ENCODE measurements around the gene C15orf39. TPM values are rescaled to one million over a fixed set of nuclear protein-coding genes. Genes with fewer than 3 reads are reported as not detected.

Gene C15orf39
- polyA plus RNA-seq, 3 donors, result 8.9 to 80.7 (median 18.2) TPM

GRCh38 chr15:75193272-75193671 lies 8.4 kb upstream of the C15orf39 start:
- H3K4me1 Mint-ChIP-seq, result peaks cover 24% of the 10 kb centered on the region
- peaks cover 0 to 11% of the 10 kb centered on the region in 2 donors for H3K9me3 ChIP-seq (replicated peaks in 1 of 2; ENCODE audit: control insufficient read depth in 1 of 2, insufficient read depth in 1 of 2, low read length in 2 of 2)
- DNase-seq, result no peak
- WGBS (ENCODE audit: insufficient coverage), result no CpG with 5 or more reads among the region's 3 CpGs
- H3K27ac Mint-ChIP-seq, result no peak overlapping the region
- H3K9ac ChIP-seq (ENCODE audit: insufficient read depth, low read length, poor library complexity, severe bottlenecking), result no peak overlapping the region
- no peaks in the 10 kb centered on the region for H3K79me2 ChIP-seq (ENCODE audit: insufficient read depth, low read length)
- no peak overlapping the region for H3K4me2 ChIP-seq (replicated peaks; ENCODE audit: extremely low read depth, low read length, poor library complexity, severe bottlenecking)
- no peak overlapping the region for H3K4me3 ChIP-seq (replicated peaks in 1 of 3; ENCODE audit: low read depth in 2 of 3, low read length in 3 of 3)
- no peaks in the 10 kb centered on the region for H3K36me3 ChIP-seq (replicated peaks in 1 of 2; ENCODE audit: control insufficient read depth in 1 of 2, insufficient read depth in 2 of 2, low read length in 2 of 2)
- TF ChIP-seq CTCF (IDR thresholded peaks at IDR 0.05), result no peak
- peaks cover 3 to 16% (median 11%) of the 10 kb centered on the region in 7 donors for H3K9me3 Mint-ChIP-seq
- H3K4me1 ChIP-seq (ENCODE audit: control insufficient read depth in 1 of 2, insufficient read depth in 2 of 2, low read length in 2 of 2), result peaks cover 20 to 32% of the 10 kb centered on the region in 2 donors
- no peak overlapping the region for H3K4me3 Mint-ChIP-seq
- H3K27ac ChIP-seq (ENCODE audit: low read depth in 1 of 2, low read length in 2 of 2), result no peak overlapping the region
- no peaks in the 10 kb centered on the region for H4K20me1 ChIP-seq (ENCODE audit: insufficient read depth, low read length)
- intact Hi-C loops (cut with micrococcal nuclease), result no loop called here
- peaks cover 0 to 7% of the 10 kb centered on the region in 2 donors for H3K27me3 ChIP-seq (ENCODE audit: control insufficient read depth in 2 of 2, insufficient read depth in 2 of 2, low read length in 2 of 2)
- peaks cover 9 to 23% (median 18%) of the 10 kb centered on the region in 3 donors for H3K27me3 Mint-ChIP-seq (ENCODE audit: low read depth in 3 of 3)
- H3K36me3 Mint-ChIP-seq, result peaks cover 0 to 4% of the 10 kb centered on the region in 2 donors
- no peak overlapping the region for H2AFZ ChIP-seq (ENCODE audit: insufficient read depth, low read depth, low read length, poor library complexity, severe bottlenecking)

GRCh38 chr15:75193976-75194375 lies 7.7 kb upstream of the C15orf39 start:
- no peak overlapping the region for H3K27ac Mint-ChIP-seq
- no peak overlapping the region for H3K27ac ChIP-seq (ENCODE audit: low read depth in 1 of 2, low read length in 2 of 2)
- H3K4me2 ChIP-seq (replicated peaks; ENCODE audit: extremely low read depth, low read length, poor library complexity, severe bottlenecking), result no peak overlapping the region
- H3K27me3 Mint-ChIP-seq (ENCODE audit: low read depth in 3 of 3), result peaks cover 9 to 23% (median 20%) of the 10 kb centered on the region in 3 donors
- no peak for TF ChIP-seq CTCF (IDR thresholded peaks at IDR 0.05)
- H3K36me3 ChIP-seq (replicated peaks in 1 of 2; ENCODE audit: control insufficient read depth in 1 of 2, insufficient read depth in 2 of 2, low read length in 2 of 2), result no peaks in the 10 kb centered on the region
- peaks cover 0 to 11% of the 10 kb centered on the region in 2 donors for H3K9me3 ChIP-seq (replicated peaks in 1 of 2; ENCODE audit: control insufficient read depth in 1 of 2, insufficient read depth in 1 of 2, low read length in 2 of 2)
- no peak overlapping the region for H2AFZ ChIP-seq (ENCODE audit: insufficient read depth, low read depth, low read length, poor library complexity, severe bottlenecking)
- no peaks in the 10 kb centered on the region for H3K79me2 ChIP-seq (ENCODE audit: insufficient read depth, low read length)
- WGBS (ENCODE audit: insufficient coverage), result 93% methylated on average over 2 of the region's 3 CpGs
- intact Hi-C loops (cut with micrococcal nuclease), result no loop called here
- peaks cover 27 to 39% of the 10 kb centered on the region in 2 donors for H3K4me1 ChIP-seq (ENCODE audit: control insufficient read depth in 1 of 2, insufficient read depth in 2 of 2, low read length in 2 of 2)
- peaks cover 0 to 4% of the 10 kb centered on the region in 2 donors for H3K36me3 Mint-ChIP-seq
- peaks cover 0 to 7% of the 10 kb centered on the region in 2 donors for H3K27me3 ChIP-seq (ENCODE audit: control insufficient read depth in 2 of 2, insufficient read depth in 2 of 2, low read length in 2 of 2)
- H3K4me1 Mint-ChIP-seq, result peaks cover 31% of the 10 kb centered on the region
- H3K4me3 Mint-ChIP-seq, result no peak overlapping the region
- H3K9ac ChIP-seq (ENCODE audit: insufficient read depth, low read length, poor library complexity, severe bottlenecking), result no peak overlapping the region
- no peak overlapping the region for H3K4me3 ChIP-seq (replicated peaks in 1 of 3; ENCODE audit: low read depth in 2 of 3, low read length in 3 of 3)
- H4K20me1 ChIP-seq (ENCODE audit: insufficient read depth, low read length), result no peaks in the 10 kb centered on the region
- DNase-seq, result no peak
- peaks cover 3 to 16% (median 11%) of the 10 kb centered on the region in 7 donors for H3K9me3 Mint-ChIP-seq
